Measurements from ENCODE around the gene KAT6B. TPM values are rescaled to one million over a fixed set of nuclear protein-coding genes. Genes with fewer than 3 reads are reported as not detected.

KAT6B gene
- total and polyA plus RNA-seq, 5 experiments from 2014 or later: 19.0 to 70.3 (median 29.3) TPM

- H3K4me1 Mint-ChIP-seq: peaks cover 10 to 51% (median 36%) of the 10 kb centered on the region in 4 donors
- ATAC-seq (no peak), DNase-seq (no peak)
- no peak overlapping the region for H3K4me3 Mint-ChIP-seq
- H3K27me3 Mint-ChIP-seq: no peaks in the 10 kb centered on the region
- H3K27ac Mint-ChIP-seq: peak overlapping the region in 5 of 10 donors; percentile 1 to 39 (median 20)
- no peaks in the 10 kb centered on the region for H3K9me3 Mint-ChIP-seq
- POLR2A ChIA-PET: no interaction called here
- H3K36me3 Mint-ChIP-seq: peaks cover 0 to 14% (median 8%) of the 10 kb centered on the region in 3 donors
These were observed 130.2 kb downstream of the KAT6B start for GRCh38 chr10:74956555-74957111.

- Mint-ChIP-seq H3K4me3 (no peak overlapping the region), H3K27ac (peak overlapping the region in 4 of 10 donors; percentile 14 to 41 (median 34)), H3K36me3 (peaks cover 0 to 14% (median 11%) of the 10 kb centered on the region in 3 donors), H3K27me3 (no peaks in the 10 kb centered on the region), H3K4me1 (peaks cover 10 to 47% (median 33%) of the 10 kb centered on the region in 4 donors), H3K9me3 (no peaks in the 10 kb centered on the region)
- POLR2A ChIA-PET: no interaction called here
- ATAC-seq (no peak), DNase-seq (no peak)
These were observed 131.0 kb downstream of the KAT6B start for GRCh38 chr10:74957285-74957961.

GRCh38 chr10:74958316-74958715, 131.9 kb downstream of the KAT6B start:
- POLR2A ChIA-PET: no interaction called here
- peaks cover 10 to 48% (median 32%) of the 10 kb centered on the region in 4 donors for H3K4me1 Mint-ChIP-seq
- DNase-seq (no peak), ATAC-seq (no peak)
- peak overlapping the region in 4 of 10 donors; percentile 0 to 66 (median 21) for H3K27ac Mint-ChIP-seq
- H3K36me3 Mint-ChIP-seq: peaks cover 0 to 14% (median 11%) of the 10 kb centered on the region in 3 donors
- no peaks in the 10 kb centered on the region for H3K27me3 Mint-ChIP-seq
- H3K4me3 Mint-ChIP-seq: no peak overlapping the region
- no peaks in the 10 kb centered on the region for H3K9me3 Mint-ChIP-seq

- DNase-seq (no peak), ATAC-seq (no peak)
- POLR2A ChIA-PET: interaction anchor here (1.5 kb wide), 1 partner anchor 12 kb away, joined by 5 read pairs; no protein-coding TSS in a partner anchor
- Mint-ChIP-seq H3K27me3 (no peaks in the 10 kb centered on the region), H3K9me3 (no peaks in the 10 kb centered on the region), H3K4me3 (no peak overlapping the region), H3K27ac (peak overlapping the region in 3 of 10 donors; percentile 23 to 79 (median 45)), H3K36me3 (peaks cover 0 to 10% (median 8%) of the 10 kb centered on the region in 3 donors), H3K4me1 (peaks cover 13 to 45% (median 23%) of the 10 kb centered on the region in 4 donors)
These were observed 134.3 kb downstream of the KAT6B start for GRCh38 chr10:74960670-74961069.

GRCh38 chr10:74962517-74962916, 136.1 kb downstream of the KAT6B start:
- Mint-ChIP-seq H3K27ac (peak overlapping the region in 2 of 10 donors; percentile 29 to 74), H3K9me3 (peaks cover 0 to 6% (median 0%) of the 10 kb centered on the region in 9 donors), H3K4me1 (peaks cover 15 to 34% (median 18%) of the 10 kb centered on the region in 4 donors), H3K27me3 (no peaks in the 10 kb centered on the region), H3K36me3 (peaks cover 0 to 12% (median 11%) of the 10 kb centered on the region in 3 donors), H3K4me3 (no peak overlapping the region)
- DNase-seq (no peak), ATAC-seq (no peak)
- POLR2A ChIA-PET: no interaction called here

- H3K27me3 Mint-ChIP-seq: no peaks in the 10 kb centered on the region
- DNase-seq (no peak), ATAC-seq (no peak)
- no peak overlapping the region for H3K4me3 Mint-ChIP-seq
- POLR2A ChIA-PET: no interaction called here
- peaks cover 20 to 41% (median 26%) of the 10 kb centered on the region in 4 donors for H3K4me1 Mint-ChIP-seq
- peak overlapping the region in 9 of 10 donors; percentile 8 to 67 (median 61) for H3K27ac Mint-ChIP-seq
- peaks cover 0 to 6% (median 0%) of the 10 kb centered on the region in 9 donors for H3K9me3 Mint-ChIP-seq
- H3K36me3 Mint-ChIP-seq: peaks cover 0 to 12% (median 11%) of the 10 kb centered on the region in 3 donors
These were observed 137.1 kb downstream of the KAT6B start for GRCh38 chr10:74963549-74963948.

GRCh38 chr10:74967911-74968666, 141.7 kb downstream of the KAT6B start:
- ATAC-seq (peak; percentile 81 to 89), DNase-seq (peak in 5 of 10 donors; percentile 4 to 60 (median 47))
- Mint-ChIP-seq H3K9me3 (peaks cover 0 to 6% (median 0%) of the 10 kb centered on the region in 9 donors), H3K4me1 (peaks cover 19 to 43% (median 35%) of the 10 kb centered on the region in 4 donors), H3K4me3 (peak overlapping the region; percentile 58 to 86 (median 74)), H3K36me3 (peaks cover 0 to 9% (median 5%) of the 10 kb centered on the region in 3 donors), H3K27me3 (no peaks in the 10 kb centered on the region), H3K27ac (peak overlapping the region; percentile 66 to 98 (median 96))
- POLR2A ChIA-PET: interaction anchor here (0.8 to 1.0 kb wide), 2 partner anchors 8 to 136 kb away, joined by 3 read pairs; no protein-coding TSS in a partner anchor

- peaks cover 0 to 14% (median 5%) of the 10 kb centered on the region in 3 donors for H3K36me3 Mint-ChIP-seq
- H3K27me3 Mint-ChIP-seq: no peaks in the 10 kb centered on the region
- ATAC-seq (no peak), DNase-seq (peak in 1 of 10 donors; percentile 6)
- POLR2A ChIA-PET: interaction anchor here (0.8 to 1.0 kb wide), 2 partner anchors 8 to 137 kb away, joined by 3 read pairs; no protein-coding TSS in a partner anchor
- H3K4me3 Mint-ChIP-seq: peak overlapping the region; percentile 58 to 86 (median 74)
- H3K4me1 Mint-ChIP-seq: peaks cover 21 to 39% (median 33%) of the 10 kb centered on the region in 4 donors
- H3K9me3 Mint-ChIP-seq: peaks cover 0 to 6% (median 0%) of the 10 kb centered on the region in 9 donors
- peak overlapping the region; percentile 66 to 98 (median 96) for H3K27ac Mint-ChIP-seq
These were observed 142.3 kb downstream of the KAT6B start for GRCh38 chr10:74968667-74969061.

GRCh38 chr10:74969093-74969492, 142.7 kb downstream of the KAT6B start:
- Mint-ChIP-seq H3K36me3 (peaks cover 0 to 14% (median 5%) of the 10 kb centered on the region in 3 donors), H3K27me3 (no peaks in the 10 kb centered on the region), H3K9me3 (peaks cover 0 to 6% (median 0%) of the 10 kb centered on the region in 9 donors), H3K4me3 (peak overlapping the region; percentile 45 to 86 (median 74)), H3K4me1 (peaks cover 21 to 39% (median 33%) of the 10 kb centered on the region in 4 donors), H3K27ac (peak overlapping the region; percentile 66 to 98 (median 96))
- DNase-seq: no peak
- POLR2A ChIA-PET: interaction anchor here (0.7 kb wide), 1 partner anchor 77 kb away, joined by 3 read pairs; no protein-coding TSS in a partner anchor
- no peak for ATAC-seq

GRCh38 chr10:74969530-74969929, 143.1 kb downstream of the KAT6B start:
- H3K4me3 Mint-ChIP-seq: peak overlapping the region in 5 of 10 donors; percentile 58 to 85 (median 72)
- DNase-seq (no peak), ATAC-seq (no peak)
- POLR2A ChIA-PET: interaction anchor here (0.7 kb wide), 1 partner anchor 77 kb away, joined by 3 read pairs; no protein-coding TSS in a partner anchor
- H3K27ac Mint-ChIP-seq: peak overlapping the region; percentile 66 to 98 (median 96)
- H3K4me1 Mint-ChIP-seq: peaks cover 18 to 39% (median 34%) of the 10 kb centered on the region in 4 donors
- H3K27me3 Mint-ChIP-seq: no peaks in the 10 kb centered on the region
- H3K36me3 Mint-ChIP-seq: peaks cover 0 to 17% (median 5%) of the 10 kb centered on the region in 3 donors
- H3K9me3 Mint-ChIP-seq: peaks cover 0 to 6% (median 0%) of the 10 kb centered on the region in 9 donors

GRCh38 chr10:74973741-74974392, 147.5 kb downstream of the KAT6B start:
- ATAC-seq (no peak), DNase-seq (no peak)
- Mint-ChIP-seq H3K27me3 (no peaks in the 10 kb centered on the region), H3K4me1 (peaks cover 24 to 53% (median 43%) of the 10 kb centered on the region in 4 donors), H3K27ac (no peak overlapping the region), H3K9me3 (no peaks in the 10 kb centered on the region), H3K4me3 (no peak overlapping the region), H3K36me3 (peaks cover 12 to 45% (median 18%) of the 10 kb centered on the region in 3 donors)
- POLR2A ChIA-PET: no interaction called here

All from naive thymus-derived CD8-positive, alpha-beta T cell (primary cell).